Activated T-cell treated with anti-CD3 and anti-CD28 coated beads, Interleukin-2, amount 50 U/mL, for 1 hour (primary cell): ENCODE measurements around the gene HSD11B2.

Experiments
- DNase-seq: peaks from one replicate; pipeline ENCODE4 v3.0.0-alpha.2; 2020

HSD11B2 gene

DNA sequence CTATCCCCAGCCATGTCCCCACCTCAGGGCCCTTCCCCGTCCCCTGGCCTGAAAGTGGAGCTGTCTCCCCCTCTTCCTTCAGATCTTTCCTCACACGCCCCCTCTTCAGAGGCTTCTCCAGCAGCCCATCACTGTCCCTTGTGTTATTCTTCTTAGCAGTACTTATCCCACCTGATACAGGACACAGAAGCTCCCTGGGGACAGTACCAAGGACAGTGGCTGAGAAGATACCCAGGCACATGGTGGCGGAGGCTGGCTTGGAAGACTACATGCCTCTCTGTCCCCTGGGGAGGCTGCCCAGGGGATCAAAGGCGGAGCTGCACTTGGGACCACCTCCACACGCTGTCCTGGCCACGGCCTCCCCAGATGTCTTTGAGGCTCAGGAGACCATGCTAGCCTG, 23.9 kb downstream of the HSD11B2 start:
- DNase-seq = no peak

DNA sequence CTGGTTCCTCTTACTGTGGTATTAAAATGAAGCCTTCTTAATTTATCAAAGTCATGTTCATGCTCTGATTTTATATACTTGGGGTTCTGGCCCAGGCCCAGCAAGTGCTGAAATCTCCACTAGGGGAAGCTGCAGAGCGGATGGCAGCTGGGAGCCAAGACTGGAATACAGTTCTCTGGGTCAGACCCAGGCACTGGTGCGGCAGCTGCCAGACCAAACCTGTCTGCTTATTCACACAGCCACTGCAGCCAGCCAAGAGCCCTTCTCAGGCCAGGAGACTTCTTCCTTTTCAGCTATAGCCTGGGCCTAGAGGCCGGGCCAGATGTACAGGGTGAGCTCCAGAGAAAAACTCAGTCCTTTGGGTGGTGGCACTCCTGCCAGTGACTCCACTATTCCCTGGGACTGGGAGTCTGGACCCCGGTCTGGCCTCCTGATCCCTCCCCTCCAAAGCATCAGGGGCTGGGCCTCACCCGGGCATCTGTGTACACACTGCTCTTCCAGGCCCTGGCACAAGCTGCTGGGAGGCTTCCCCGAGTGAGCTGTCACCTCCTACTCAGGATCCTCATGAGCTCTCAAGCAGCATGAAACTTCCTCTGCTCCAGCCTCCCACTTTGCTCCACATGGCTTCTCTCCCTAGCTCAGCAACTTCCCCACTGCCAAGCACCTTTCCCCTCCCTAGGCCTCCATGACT, 25.6 kb downstream of the HSD11B2 start:
- no peak for DNase-seq

GRCh38 chr16:67457611-67458010, 26.7 kb downstream of the HSD11B2 start:
- no peak for DNase-seq

GRCh38 chr16:67458121-67458641, 27.3 kb downstream of the HSD11B2 start:
- no peak for DNase-seq

- DNase-seq = no peak
Observed at GRCh38 chr16:67459066-67459860, 28.3 kb downstream of the HSD11B2 start.

DNA sequence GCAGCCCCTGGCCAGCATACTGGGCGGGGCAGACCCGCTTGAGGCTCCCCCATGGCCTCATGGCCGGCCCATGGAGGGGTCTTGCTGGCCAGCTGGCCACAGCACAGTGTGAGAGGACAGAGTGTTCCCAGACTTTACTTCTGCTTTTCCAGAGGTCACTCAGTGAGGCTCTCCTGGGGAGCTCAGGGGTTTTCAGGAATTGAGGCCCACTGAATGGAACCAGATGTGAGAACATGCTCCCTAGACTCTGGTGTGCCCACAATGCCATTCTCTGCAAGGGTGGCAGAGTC, 28.9 kb downstream of the HSD11B2 start:
- no peak for DNase-seq

- DNase-seq = no peak
Observed at GRCh38 chr16:67460168-67460567, 29.2 kb downstream of the HSD11B2 start.

DNA sequence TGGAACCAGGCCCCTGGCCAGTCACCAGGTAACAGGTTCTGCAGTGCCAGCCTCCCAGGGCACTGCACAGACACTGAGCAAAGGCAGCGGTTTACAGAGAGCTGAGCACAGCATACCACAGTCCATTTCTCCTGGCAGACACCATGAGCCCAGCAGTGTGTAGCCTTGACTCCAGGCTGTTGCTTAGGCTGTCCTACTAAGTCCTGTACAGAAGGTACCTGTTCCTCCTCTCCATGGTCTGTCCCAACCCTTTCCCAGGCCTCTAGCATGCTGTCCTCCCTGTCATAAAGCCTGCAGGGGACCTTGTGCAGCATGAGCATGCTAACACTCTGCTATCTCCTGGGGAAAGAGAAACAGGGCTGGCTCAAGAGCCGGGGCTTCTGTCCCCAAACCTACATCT, 30.0 kb downstream of the HSD11B2 start:
- DNase-seq = no peak

- no peak for DNase-seq
Observed at GRCh38 chr16:67461600-67462278, 30.8 kb downstream of the HSD11B2 start.

DNA sequence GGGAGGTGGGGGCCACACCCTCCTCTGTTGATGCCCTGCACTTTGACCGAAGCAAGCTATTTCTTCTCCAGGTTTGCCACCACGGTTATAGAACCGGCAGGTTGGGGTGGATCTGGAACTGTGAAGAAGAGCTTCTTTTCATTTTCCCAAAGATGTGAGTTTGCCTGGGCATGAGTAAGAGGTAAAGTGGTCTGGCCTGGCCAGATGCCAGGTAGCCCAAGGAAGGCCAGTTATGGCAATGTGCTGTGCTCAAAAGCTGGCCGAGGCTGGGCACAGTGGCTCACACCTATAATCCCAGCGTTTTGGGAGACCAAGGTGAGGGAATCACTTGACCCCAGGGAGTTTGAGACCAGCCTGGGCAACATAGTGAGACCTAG, 31.3 kb downstream of the HSD11B2 start:
- DNase-seq = no peak

- DNase-seq = no peak
Observed at GRCh38 chr16:67463059-67463458, 32.1 kb downstream of the HSD11B2 start.

DNA sequence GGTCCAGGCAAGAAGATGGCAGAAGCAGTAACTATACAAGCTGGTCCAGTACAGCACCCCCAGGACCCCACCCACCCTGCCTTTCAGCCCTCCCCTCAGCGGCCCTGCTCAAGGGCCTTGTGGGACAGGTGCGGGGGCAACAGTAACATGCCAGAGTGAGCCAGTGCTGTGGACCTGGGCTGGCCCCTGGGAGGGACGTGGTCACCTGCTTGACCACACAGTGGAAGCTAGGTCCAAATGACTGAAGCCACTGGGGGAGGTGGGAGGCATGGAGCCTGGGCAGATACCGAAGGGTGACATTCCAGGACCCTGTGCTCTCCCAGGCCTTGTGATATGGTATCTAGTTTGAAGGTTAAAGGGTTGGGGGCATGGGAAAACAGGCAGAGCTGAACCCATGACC, 32.8 kb downstream of the HSD11B2 start:
- DNase-seq = no peak

DNA sequence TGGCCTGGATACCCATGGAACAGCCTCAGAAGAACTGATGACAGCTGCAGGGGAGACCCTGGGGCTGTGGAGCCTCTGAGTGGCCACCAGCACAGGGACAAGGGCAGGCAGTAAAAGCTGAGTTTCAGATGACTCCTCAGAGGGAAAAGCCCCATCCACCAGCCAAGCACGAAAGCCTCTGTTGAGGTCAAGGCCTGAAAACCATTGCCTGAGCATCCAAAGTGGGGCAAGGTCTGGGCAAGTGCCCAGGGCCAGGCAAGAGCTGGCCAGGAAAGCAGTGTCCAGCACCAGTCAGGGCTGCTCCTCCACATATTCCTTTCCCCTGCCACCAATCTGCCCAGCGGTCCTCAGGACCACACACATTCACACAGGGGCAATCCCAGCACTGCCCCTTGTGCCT, 33.6 kb downstream of the HSD11B2 start:
- DNase-seq = no peak

- no peak for DNase-seq
Observed at GRCh38 chr16:67466581-67466980, 35.7 kb downstream of the HSD11B2 start.

GRCh38 chr16:67468731-67469130, 37.8 kb downstream of the HSD11B2 start:
- no peak for DNase-seq

DNA sequence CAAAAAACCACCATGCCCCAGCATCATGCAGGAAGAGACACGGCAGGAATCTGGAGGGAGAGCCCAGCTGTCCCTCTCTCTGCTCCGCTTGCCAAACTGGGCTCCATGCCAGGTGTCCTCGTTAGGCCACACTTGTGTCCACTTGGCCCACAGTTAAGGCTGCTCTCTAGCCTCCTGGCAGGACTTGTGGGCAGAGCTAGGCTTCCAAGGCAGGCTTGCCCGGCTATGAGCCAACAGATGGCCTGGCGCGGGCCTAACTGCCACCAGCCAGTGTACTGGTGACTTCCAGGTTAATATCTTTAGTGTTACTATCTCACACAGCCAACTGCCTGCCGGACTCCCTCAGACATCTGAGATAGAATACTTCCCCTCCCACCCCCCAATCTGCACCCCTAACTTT, 39.4 kb downstream of the HSD11B2 start:
- no peak for DNase-seq

- no peak for DNase-seq
Observed at GRCh38 chr16:67471758-67472384, 41.0 kb downstream of the HSD11B2 start.

GRCh38 chr16:67474551-67475455, 43.9 kb downstream of the HSD11B2 start:
- no peak for DNase-seq

DNA sequence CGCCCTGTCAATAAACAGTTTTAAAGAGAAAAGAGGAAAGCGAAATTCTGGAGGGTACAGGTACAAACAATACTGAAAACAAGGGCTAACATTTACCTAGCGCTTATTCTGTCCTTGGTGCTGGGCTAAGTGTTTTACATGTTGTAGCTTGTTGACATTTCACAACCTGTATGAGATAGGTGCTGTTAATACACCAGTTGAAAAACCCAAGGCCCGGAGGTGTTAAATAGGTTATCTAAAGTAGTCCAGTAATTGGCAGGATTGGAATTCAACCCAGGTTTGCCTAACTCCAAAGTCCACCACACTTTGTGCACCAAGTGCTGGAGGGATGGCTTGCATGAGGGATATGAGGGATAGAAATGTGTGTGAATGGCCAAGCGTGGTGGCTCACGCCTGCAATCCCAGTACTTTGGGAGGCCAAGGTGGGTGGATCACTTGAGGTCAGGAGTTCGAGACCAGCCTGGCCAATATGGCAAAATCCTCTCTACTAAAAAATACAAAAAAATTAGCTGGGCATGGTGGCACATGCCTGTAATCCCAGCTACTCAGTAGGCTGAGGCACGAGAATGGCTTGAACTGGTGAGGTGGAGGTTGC, 47.1 kb downstream of the HSD11B2 start:
- DNase-seq = no peak

DNA sequence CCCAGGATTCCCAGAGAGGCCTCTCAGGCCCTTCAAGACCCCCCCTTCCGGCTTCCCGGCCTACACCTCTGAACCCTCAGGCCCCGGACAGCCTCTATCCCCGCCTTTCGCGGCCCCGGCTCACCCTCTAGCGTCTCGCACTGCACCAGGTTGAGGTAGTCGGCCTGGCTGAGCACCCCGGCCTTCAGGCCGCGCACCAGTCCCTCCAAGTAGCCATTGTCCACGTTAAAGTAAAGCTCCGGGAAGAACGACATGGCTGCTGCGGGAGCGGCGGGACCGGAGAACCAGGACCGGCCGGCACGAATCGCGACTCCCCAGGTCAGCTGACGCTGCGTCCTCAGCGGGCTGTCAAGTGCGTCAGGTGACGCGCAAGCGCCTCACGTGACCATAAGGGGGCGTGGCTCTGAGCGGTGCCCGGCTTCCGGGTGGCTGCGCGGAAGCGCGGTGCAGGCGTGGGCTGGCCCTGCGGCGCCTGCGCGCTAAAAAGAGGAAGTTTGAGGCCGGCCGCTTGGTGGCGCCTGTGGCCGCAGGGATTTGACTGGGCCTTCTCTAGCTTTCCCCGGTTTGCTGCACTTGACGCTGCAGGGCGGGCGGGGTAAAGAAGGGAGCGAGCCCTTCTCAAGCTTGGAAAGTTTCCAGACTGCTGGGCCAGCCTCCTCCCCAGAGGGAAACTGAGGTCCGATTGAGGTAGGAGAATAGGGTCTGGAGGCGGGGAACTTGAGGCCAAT, 50.1 kb downstream of the HSD11B2 start, which contains the start of gene ATP6V0D1:
Gene ATP6V0D1 (minus strand): TSS at position 325 of the 728 bp plus-strand sequence. CDS start 71 bp downstream, at position 254.
- DNase-seq = peak; percentile 99
